Endothelial cell of umbilical vein (primary cell): ENCODE data around the gene TRIM52. TPM values are rescaled to one million over a fixed set of nuclear protein-coding genes. Genes with fewer than 3 reads are reported as not detected.
A peak's percentile ranks its signal among the peaks of the same experiment; 100 is the strongest.

ENCODE experiments used
- BruUV-seq: library from RNA; stranded (reverse); fragments of 400-500 nt; replicated peaks from 2 replicates; lab custom pipeline; 2021; lab: Mats Ljungman, UMichigan
- CTCF ChIA-PET: fragments of 300-600, 350-600 bp; sonication (Branson Sonifier 250); formaldehyde crosslinking; loops from one replicate; lab custom pipeline; 2021; ENCODE audit warnings: antibody characterized with exemption, inconsistent platforms; lab: Charles Lee
- POLR2A ChIA-PET: fragments of 300-600, 350-600 bp; sonication (Branson Sonifier 250); formaldehyde crosslinking; loops from one replicate; lab custom pipeline; 2021; ENCODE audit warnings: antibody characterized with exemption, inconsistent platforms; lab: Charles Lee
- DNase-seq: peaks from one replicate; pipeline ENCODE4 v3.0.0-alpha.2; 2011; ENCODE audit warnings: low read depth, low spot score
- FAIRE-seq: peaks from 2 replicates; lab custom pipeline; 2011; peaks lifted over from hg19 to GRCh38; lab: Jason Lieb, UNC
- H2AFZ ChIP-seq: 2 replicates; pipeline ENCODE4 v1.6.0; 2012; ENCODE audit warnings: low read depth, low read length, control low read depth, inconsistent platforms
- H3K27ac ChIP-seq: 2 replicates; pipeline ENCODE4 v1.5.1; 2011; ENCODE audit warnings: low read depth, mild to moderate bottlenecking, control low read depth, low read length, moderate library complexity; ENCODE audit not compliant: insufficient read depth
- H3K27me3 ChIP-seq, 2 experiments: 2 replicates each; pipeline versions ENCODE4 v1.6.0 to v1.6.1; 2011; ENCODE audit warnings: low read length in 2 of 2, mixed read lengths in 1 of 2; ENCODE audit not compliant: control insufficient read depth in 2 of 2, insufficient read depth in 2 of 2
- H3K36me3 ChIP-seq, 2 experiments: 2 replicates in 1 of 2; 3 replicates in 1 of 2; pipeline ENCODE4 v1.5.1; 2011; ENCODE audit warnings: low read length in 2 of 2, mild to moderate bottlenecking in 1 of 2, moderate library complexity in 1 of 2; ENCODE audit not compliant: control insufficient read depth in 2 of 2, insufficient read depth in 2 of 2; ENCODE audit errors: extremely low read depth in 1 of 2
- H3K4me1 ChIP-seq: 3 replicates; pipeline ENCODE4 v1.5.1; 2011; ENCODE audit warnings: mild to moderate bottlenecking, low read length; ENCODE audit not compliant: control insufficient read depth, insufficient read depth; ENCODE audit errors: extremely low read depth
- H3K4me2 ChIP-seq: 2 replicates; pipeline ENCODE4 v1.6.1; 2011; ENCODE audit warnings: low read length, control low read depth, mixed read lengths; ENCODE audit not compliant: insufficient read depth
- H3K4me3 ChIP-seq, 3 experiments: fragments of 200-600 bp in 1 of 3; sonication (generic), shearing (Covaris generic) in 1 of 3; replicated peaks in 1 of 3; 2 replicates each; pipeline ENCODE4 v1.5.1; 2011 to 2016; ENCODE audit warnings: control low read depth in 3 of 3, low read length in 3 of 3, mild to moderate bottlenecking in 2 of 3, inconsistent platforms in 1 of 3, low read depth in 1 of 3, moderate library complexity in 1 of 3; ENCODE audit not compliant: insufficient read depth in 1 of 3
- H3K79me2 ChIP-seq: 2 replicates; pipeline ENCODE4 v1.6.0; 2012; ENCODE audit warnings: low read length, inconsistent platforms; ENCODE audit not compliant: control insufficient read depth, insufficient read depth
- H3K9ac ChIP-seq: replicated peaks from 2 replicates; pipeline ENCODE3; 2011; ENCODE audit warnings: low read length, control low read depth; ENCODE audit not compliant: insufficient read depth; ENCODE audit errors: extremely low read depth
- H3K9me1 ChIP-seq: replicated peaks from 3 replicates; pipeline ENCODE4 v1.6.0; 2011; ENCODE audit warnings: mild to moderate bottlenecking, low read length; ENCODE audit not compliant: control insufficient read depth, insufficient read depth; ENCODE audit errors: extremely low read depth
- H3K9me3 ChIP-seq: replicated peaks from 2 replicates; pipeline ENCODE4 v1.5.1; 2012; ENCODE audit warnings: low read length, inconsistent platforms; ENCODE audit not compliant: control insufficient read depth, insufficient read depth
- H4K20me1 ChIP-seq: replicated peaks from 2 replicates; pipeline ENCODE3; 2011; ENCODE audit warnings: mild to moderate bottlenecking, low read length; ENCODE audit not compliant: control insufficient read depth, insufficient read depth; ENCODE audit errors: extremely low read depth
- GATA2 ChIP-seq: IDR thresholded peaks from 2 replicates; pipeline ENCODE4 v1.7.0; 2011; ENCODE audit warnings: low read depth, mild to moderate bottlenecking, moderate library complexity, mixed read lengths, low read length; ENCODE audit not compliant: insufficient read length, insufficient read depth
- POLR2AphosphoS5 ChIP-seq: IDR thresholded peaks from 2 replicates; pipeline ENCODE4 v1.6.1; 2012; ENCODE audit warnings: low read depth, mild to moderate bottlenecking, control low read depth, low read length, moderate library complexity; ENCODE audit not compliant: insufficient read depth
- dilution Hi-C: fragments of 300-500 bp; cut with MboI; formaldehyde crosslinking; loops from one replicate; pipeline ENCODE4 v1.15.0; 2019; ENCODE audit warnings: low sequenced_read_pairs; ENCODE audit not compliant: extremely low pct_ligation_motif_present
- intact Hi-C: fragments of 100-400 bp; cut with micrococcal nuclease; formaldehyde crosslinking; loops from one replicate; pipeline ENCODE4 v1.10.0; 2022
- polyA plus RNA-seq, 4 experiments: library from polyadenylated mRNA; depleted of rRNA in 3 of 4; stranded (reverse) in 3 of 4; unstranded in 1 of 4; fragments of >200 nt; gene quantifications; 2 replicates each; pipeline versions ENCODE4 v1.2.1 to v1.2.3, GENCODE V29; 2011 to 2012; ENCODE audit warnings: missing spikeins in 1 of 4
- total RNA-seq: library from RNA; stranded (reverse); gene quantifications from 2 replicates; pipeline ENCODE4 v1.2.3, GENCODE V29; 2021
- TF ChIP-seq, protein P1 (sequence below): IDR thresholded peaks from 2 replicates; pipeline ENCODE4 v1.6.1; 2011; ENCODE audit not compliant: insufficient read depth, insufficient read length
- TF ChIP-seq, protein P2 (sequence below), 2 donors: IDR thresholded peaks; 1 replicate in 1 of 2; 2 replicates in 1 of 2; pipeline ENCODE4 v1.5.1; 2011; ENCODE audit warnings: low read length in 2 of 2, mild to moderate bottlenecking in 2 of 2, moderate library complexity in 2 of 2, control low read depth in 1 of 2, inconsistent platforms in 1 of 2, low read depth in 1 of 2; ENCODE audit not compliant: insufficient read depth in 1 of 2; ENCODE audit errors: extremely low read depth in 1 of 2

Gene TRIM52
- total and polyA plus RNA-seq, 2 donors (not counting 3 experiments of a cell fraction or from before 2014, with no cell fraction given), result 5.6 to 10.1 TPM

DNA sequence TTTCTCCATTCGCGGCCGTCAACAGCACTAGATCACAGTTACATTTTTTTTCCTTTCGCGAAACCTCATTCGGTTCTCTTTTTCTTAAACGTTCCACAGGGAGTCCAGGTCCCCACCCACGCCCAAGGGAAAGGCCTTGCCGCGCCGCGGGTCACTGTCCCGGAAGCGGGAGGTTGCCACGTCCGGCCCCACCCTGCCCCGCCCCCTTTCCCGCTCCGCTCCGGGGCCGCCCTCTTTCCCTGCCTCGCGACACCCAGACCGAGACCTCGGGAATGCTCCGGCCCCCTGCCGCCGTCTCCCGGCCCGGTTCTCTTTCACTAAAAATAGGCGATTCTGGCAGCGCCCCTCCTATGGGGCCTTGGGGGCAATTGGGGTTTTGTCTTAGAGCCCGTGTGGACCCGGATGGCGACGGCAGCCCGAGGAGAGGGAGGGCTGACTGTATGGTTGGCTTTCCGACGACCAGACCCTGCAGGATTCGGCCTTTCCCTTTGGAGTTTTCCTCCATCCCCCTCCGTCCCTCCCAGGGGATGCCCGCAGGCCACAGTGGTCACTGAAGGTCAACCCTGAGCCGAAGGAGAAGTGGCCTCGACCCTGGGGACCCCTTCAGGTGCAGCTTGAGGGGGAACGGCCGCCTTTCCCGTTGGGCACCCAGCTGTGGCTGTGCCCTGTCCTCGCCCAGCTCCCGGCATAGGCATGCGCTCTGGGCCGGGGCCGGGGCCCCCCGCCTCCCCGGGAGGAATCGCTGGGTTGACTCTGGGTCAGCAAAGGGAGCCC, 14.5 kb downstream of the TRIM52 start:
- H3K9me1 ChIP-seq, result no peaks in the 10 kb centered on the region
- dilution Hi-C loops (no loop called here), intact Hi-C loops (loop anchor here (1.0 kb wide), 1 partner anchor 15 kb away; the partner anchor contains the start of gene TRIM52)
- peak overlapping the region; percentile 92 for H3K9ac ChIP-seq
- H3K4me3 ChIP-seq, result peak overlapping the region; percentile 61 to 75 (median 63)
- TSS peak; percentile 14 for BruUV-seq
- peaks cover 70% of the 10 kb centered on the region for H3K79me2 ChIP-seq
- H3K4me1 ChIP-seq, result peaks cover 38% of the 10 kb centered on the region
- FAIRE-seq, result peak; percentile 83
- H4K20me1 ChIP-seq, result peaks cover 4% of the 10 kb centered on the region
- H3K27ac ChIP-seq, result peak overlapping the region; percentile 71
- CTCF ChIA-PET, result interaction anchor here (0.7 kb wide), 1 partner anchor 24 kb away, joined by 3 read pairs; the partner anchor contains the start of gene TRIM41
- peaks cover 7% of the 10 kb centered on the region in 2 experiments for H3K36me3 ChIP-seq
- POLR2A ChIA-PET, result no interaction called here
- H3K27me3 ChIP-seq, result no peaks in the 10 kb centered on the region
- peak overlapping the region; percentile 61 for H3K4me2 ChIP-seq
- H2AFZ ChIP-seq, result peak overlapping the region; percentile 55
- TF ChIP-seq, protein P1, sequence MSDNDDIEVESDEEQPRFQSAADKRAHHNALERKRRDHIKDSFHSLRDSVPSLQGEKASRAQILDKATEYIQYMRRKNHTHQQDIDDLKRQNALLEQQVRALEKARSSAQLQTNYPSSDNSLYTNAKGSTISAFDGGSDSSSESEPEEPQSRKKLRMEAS, result peak; percentile 15
- TF ChIP-seq POLR2AphosphoS5 (no peak), GATA2 (no peak)
- TF ChIP-seq, protein P2, sequence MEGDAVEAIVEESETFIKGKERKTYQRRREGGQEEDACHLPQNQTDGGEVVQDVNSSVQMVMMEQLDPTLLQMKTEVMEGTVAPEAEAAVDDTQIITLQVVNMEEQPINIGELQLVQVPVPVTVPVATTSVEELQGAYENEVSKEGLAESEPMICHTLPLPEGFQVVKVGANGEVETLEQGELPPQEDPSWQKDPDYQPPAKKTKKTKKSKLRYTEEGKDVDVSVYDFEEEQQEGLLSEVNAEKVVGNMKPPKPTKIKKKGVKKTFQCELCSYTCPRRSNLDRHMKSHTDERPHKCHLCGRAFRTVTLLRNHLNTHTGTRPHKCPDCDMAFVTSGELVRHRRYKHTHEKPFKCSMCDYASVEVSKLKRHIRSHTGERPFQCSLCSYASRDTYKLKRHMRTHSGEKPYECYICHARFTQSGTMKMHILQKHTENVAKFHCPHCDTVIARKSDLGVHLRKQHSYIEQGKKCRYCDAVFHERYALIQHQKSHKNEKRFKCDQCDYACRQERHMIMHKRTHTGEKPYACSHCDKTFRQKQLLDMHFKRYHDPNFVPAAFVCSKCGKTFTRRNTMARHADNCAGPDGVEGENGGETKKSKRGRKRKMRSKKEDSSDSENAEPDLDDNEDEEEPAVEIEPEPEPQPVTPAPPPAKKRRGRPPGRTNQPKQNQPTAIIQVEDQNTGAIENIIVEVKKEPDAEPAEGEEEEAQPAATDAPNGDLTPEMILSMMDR (IDR thresholded peaks at IDR 0.05; ENCODE audit: extremely low read depth in 1 of 2, insufficient read depth in 1 of 2, low read depth in 1 of 2, low read length in 2 of 2), result peak in 1 of 2 donors; percentile 10
- no peaks in the 10 kb centered on the region for H3K9me3 ChIP-seq
- DNase-seq, result peak; percentile 78
